H9 (cell line): ENCODE data around the gene FBXO11. TPM values are rescaled to one million over a fixed set of nuclear protein-coding genes. Genes with fewer than 3 reads are reported as not detected.

Source experiments
- DNase-seq: peaks from one replicate; pipeline ENCODE4 v3.0.0-alpha.2; 2017
- H2AFZ ChIP-seq: one replicate; pipeline ENCODE4 v1.6.1; 2013; ENCODE audit warnings: mild to moderate bottlenecking, low read length, control low read depth, moderate library complexity
- H2AK5ac ChIP-seq: 2 replicates; pipeline ENCODE4 v1.6.1; 2013; ENCODE audit warnings: low read length, control low read depth, mixed read lengths; ENCODE audit not compliant: insufficient read length
- H2BK120ac ChIP-seq: one replicate; pipeline ENCODE4 v1.6.1; 2013; ENCODE audit warnings: low read depth, mild to moderate bottlenecking, low read length, control low read depth, inconsistent platforms; ENCODE audit not compliant: poor library complexity, severe bottlenecking
- H2BK12ac ChIP-seq: 2 replicates; pipeline ENCODE4 v1.6.1; 2013; ENCODE audit warnings: low read length, control low read depth, mixed read lengths, low read depth; ENCODE audit not compliant: insufficient read length
- H2BK15ac ChIP-seq: 2 replicates; pipeline ENCODE4 v1.6.1; 2013; ENCODE audit warnings: low read depth, low read length, control low read depth
- H2BK20ac ChIP-seq: one replicate; pipeline ENCODE4 v1.6.1; 2013; ENCODE audit warnings: low read depth, mild to moderate bottlenecking, low read length, control low read depth, inconsistent platforms; ENCODE audit not compliant: poor library complexity, severe bottlenecking
- H2BK5ac ChIP-seq: 2 replicates; pipeline ENCODE4 v1.6.1; 2013; ENCODE audit warnings: low read length, control low read depth, mixed read lengths; ENCODE audit not compliant: insufficient read length
- H3K14ac ChIP-seq: 2 replicates; pipeline ENCODE4 v1.6.1; 2013; ENCODE audit warnings: low read length, control low read depth; ENCODE audit not compliant: insufficient read depth
- H3K18ac ChIP-seq: 2 replicates; pipeline ENCODE4 v1.6.1; 2013; ENCODE audit warnings: low read depth, mild to moderate bottlenecking, mixed read lengths, low read length, control low read depth; ENCODE audit not compliant: insufficient read length
- H3K23ac ChIP-seq: 2 replicates; pipeline ENCODE4 v1.6.1; 2013; ENCODE audit warnings: low read length, control low read depth, mixed read lengths, low read depth; ENCODE audit not compliant: insufficient read length
- H3K23me2 ChIP-seq: 2 replicates; pipeline ENCODE4 v1.6.1; 2013; ENCODE audit warnings: low read depth, mild to moderate bottlenecking, mixed read lengths, low read length, control low read depth; ENCODE audit not compliant: insufficient read length, poor library complexity, severe bottlenecking
- H3K27ac ChIP-seq: 2 replicates; pipeline ENCODE4 v1.5.1; 2013; ENCODE audit warnings: low read length, control low read depth, mixed read lengths, low read depth; ENCODE audit not compliant: insufficient read length
- H3K27me3 ChIP-seq: 2 replicates; pipeline ENCODE4 v1.6.1; 2013; ENCODE audit warnings: low read length, control low read depth, inconsistent platforms; ENCODE audit not compliant: insufficient read depth
- H3K4ac ChIP-seq: 2 replicates; pipeline ENCODE4 v1.6.1; 2013; ENCODE audit warnings: low read depth, mild to moderate bottlenecking, control low read depth, inconsistent platforms, low read length, moderate library complexity
- H3K4me1 ChIP-seq: 2 replicates; pipeline ENCODE4 v1.6.1; 2013; ENCODE audit warnings: low read length, control low read depth, inconsistent platforms; ENCODE audit not compliant: insufficient read depth
- H3K4me2 ChIP-seq: 2 replicates; pipeline ENCODE4 v1.6.1; 2013; ENCODE audit warnings: low read length, control low read depth, mixed read lengths; ENCODE audit not compliant: insufficient read length, insufficient read depth
- H3K56ac ChIP-seq: 2 replicates; pipeline ENCODE4 v1.6.1; 2013; ENCODE audit warnings: low read depth, mild to moderate bottlenecking, mixed read lengths, low read length, control low read depth; ENCODE audit not compliant: insufficient read length
- H3K79me1 ChIP-seq: 2 replicates; pipeline ENCODE4 v1.6.1; 2013; ENCODE audit warnings: low read depth, mild to moderate bottlenecking, moderate library complexity, low read length, control low read depth, inconsistent platforms; ENCODE audit not compliant: insufficient read depth, poor library complexity, severe bottlenecking
- H3K79me2 ChIP-seq: 2 replicates; pipeline ENCODE4 v1.6.1; 2013; ENCODE audit warnings: low read length, control low read depth, inconsistent platforms; ENCODE audit not compliant: insufficient read depth
- H3K9ac ChIP-seq: 2 replicates; pipeline ENCODE4 v1.6.1; 2013; ENCODE audit warnings: low read length, control low read depth, mixed read lengths; ENCODE audit not compliant: insufficient read length; ENCODE audit errors: extremely low read depth
- H3K9me3 ChIP-seq: one replicate; pipeline ENCODE4 v1.6.1; 2013; ENCODE audit warnings: low read depth, low read length, inconsistent platforms; ENCODE audit not compliant: control insufficient read depth
- H3T11ph ChIP-seq: one replicate; pipeline ENCODE4 v1.6.1; 2013; ENCODE audit warnings: mild to moderate bottlenecking, low read length, control low read depth, inconsistent platforms
- H4K20me1 ChIP-seq: one replicate; pipeline ENCODE4 v1.6.1; 2013; ENCODE audit not compliant: control insufficient read depth, insufficient read length, insufficient read depth
- H4K5ac ChIP-seq: 2 replicates; pipeline ENCODE4 v1.6.1; 2013; ENCODE audit warnings: low read depth, mild to moderate bottlenecking, mixed read lengths, low read length, control low read depth; ENCODE audit not compliant: insufficient read length
- H4K8ac ChIP-seq: replicated peaks from 2 replicates; pipeline ENCODE4 v1.6.1; 2013; ENCODE audit warnings: low read length, control low read depth, mixed read lengths, low read depth; ENCODE audit not compliant: insufficient read length
- H4K91ac ChIP-seq: 2 replicates; pipeline ENCODE4 v1.6.1; 2013; ENCODE audit warnings: low read depth, mild to moderate bottlenecking, moderate library complexity, mixed read lengths, low read length, control low read depth; ENCODE audit not compliant: insufficient read length
- H3K27ac Mint-ChIP-seq, 3 experiments: 2 replicates in 2 of 3; 3 replicates in 1 of 3; pipeline ENCODE4 v1.8.0; 2020 to 2021; ENCODE audit warnings: mixed read lengths in 3 of 3, mild to moderate bottlenecking in 1 of 3, moderate library complexity in 1 of 3
- H3K27me3 Mint-ChIP-seq: 2 replicates; pipeline ENCODE4 v1.8.0; 2021; ENCODE audit warnings: low read depth, mild to moderate bottlenecking, moderate library complexity, mixed read lengths
- H3K36me3 Mint-ChIP-seq, 3 experiments: 2 replicates in 2 of 3; 3 replicates in 1 of 3; pipeline ENCODE4 v1.8.0; 2020 to 2021; ENCODE audit warnings: low read depth in 3 of 3, mixed read lengths in 3 of 3; ENCODE audit not compliant: insufficient read depth in 1 of 3
- H3K4me1 Mint-ChIP-seq, 2 experiments: 2 replicates each; pipeline ENCODE4 v1.8.0; 2020; ENCODE audit warnings: mixed read lengths in 2 of 2
- H3K4me3 Mint-ChIP-seq, 2 experiments: 2 replicates in 1 of 2; 3 replicates in 1 of 2; pipeline ENCODE4 v1.8.0; 2020 to 2021; ENCODE audit warnings: mild to moderate bottlenecking in 2 of 2, mixed read lengths in 2 of 2, moderate library complexity in 1 of 2
- H3K9me3 Mint-ChIP-seq, 2 experiments: 2 replicates in 1 of 2; 3 replicates in 1 of 2; pipeline ENCODE4 v1.8.0; 2020; ENCODE audit warnings: mild to moderate bottlenecking in 2 of 2, mixed read lengths in 2 of 2, moderate library complexity in 1 of 2
- WGBS: extraction: QIAGEN DNeasy Blood & Tissue Kit; methylation state at CpG from one replicate; pipeline ENCODE4 v1.1.7; 2013; ENCODE audit warnings: missing lambda C conversion rate, low lambda C conversion rate, mixed read lengths; ENCODE audit not compliant: insufficient read length; ENCODE audit errors: extremely low coverage; 5-methylcytosine and 5-hydroxymethylcytosine counted together
- total RNA-seq: library from RNA; stranded (reverse); gene quantifications from 2 replicates; pipeline ENCODE4 v1.2.1, GENCODE V29; 2021
- TF ChIP-seq, protein P1 (sequence below): fragments of 200-600 bp; sonication (generic); conservative IDR thresholded peaks from 3 replicates; pipeline ENCODE4 v1.8.0; 2021; ENCODE audit warnings: antibody characterized with exemption, mild to moderate bottlenecking

The FBXO11 gene
- total RNA-seq, 1 experiment from 2014 or later, result 68.8 TPM

DNA sequence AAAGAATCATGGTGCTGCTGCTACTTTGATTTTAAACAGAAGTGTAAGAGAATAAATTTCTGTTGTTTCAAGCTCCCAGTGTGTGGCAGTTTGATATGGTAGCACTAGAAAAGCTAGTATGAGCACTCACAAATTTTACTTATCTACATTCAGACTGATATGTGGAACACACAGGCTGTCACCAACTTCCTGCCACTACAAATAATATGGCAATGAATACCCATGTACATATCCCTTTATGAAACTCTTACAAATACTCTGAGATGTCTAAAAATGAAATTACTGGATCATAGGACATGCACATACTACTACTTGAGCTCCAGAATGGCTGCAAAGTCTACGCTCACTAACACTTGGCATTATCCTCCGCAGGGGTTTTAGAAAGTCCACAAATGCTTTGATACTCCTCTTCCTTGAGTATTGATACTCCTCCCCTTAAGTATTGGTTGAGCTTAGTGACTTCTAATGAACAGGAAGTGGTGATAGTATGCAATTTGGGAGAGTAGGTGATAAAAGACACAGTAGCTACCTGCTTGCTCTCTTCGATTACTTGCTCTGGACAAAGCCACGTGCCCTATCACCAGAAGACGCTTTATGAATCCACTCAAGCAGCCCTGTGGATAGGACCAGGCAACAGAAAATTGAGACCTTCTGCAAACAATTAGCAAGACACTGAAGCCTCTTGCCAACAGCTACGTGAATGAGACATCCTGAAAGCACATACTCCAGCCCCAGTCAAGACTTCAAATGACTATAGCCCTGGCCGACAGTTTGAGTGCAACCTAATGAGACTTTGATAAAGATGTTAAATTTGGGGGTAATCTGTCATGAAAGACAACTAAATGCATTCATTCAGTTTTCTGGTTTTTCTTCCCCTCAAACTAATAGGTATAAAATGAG lies 35.4 kb downstream of the FBXO11 start:
- Histone ChIP-seq H2AFZ (no peak overlapping the region), H3K23me2 (no peaks in the 10 kb centered on the region), H4K20me1 (no peaks in the 10 kb centered on the region), H2BK12ac (no peak overlapping the region), H3K27me3 (no peaks in the 10 kb centered on the region), H2BK5ac (no peak overlapping the region), H2BK120ac (no peak overlapping the region), H3K4ac (no peak overlapping the region), H3K9me3 (no peaks in the 10 kb centered on the region), H3K79me1 (peaks cover 6% of the 10 kb centered on the region), H3K79me2 (peaks cover 21% of the 10 kb centered on the region; the same call in 1 of the 2 replicates), H3T11ph (peak overlapping the region; percentile 29), H3K9ac (no peak overlapping the region), H2AK5ac (no peak overlapping the region), H3K56ac (no peak overlapping the region), H2BK15ac (no peak overlapping the region), H4K91ac (no peak overlapping the region), H4K5ac (no peak overlapping the region), H2BK20ac (no peak overlapping the region), H3K14ac (no peak overlapping the region), H4K8ac (no peak overlapping the region), H3K23ac (no peak overlapping the region), H3K18ac (no peak overlapping the region), H3K4me2 (no peak overlapping the region), H3K4me1 (peaks cover 12% of the 10 kb centered on the region), H3K27ac (no peak overlapping the region)
- no peaks in the 10 kb centered on the region for H3K9me3 Mint-ChIP-seq
- H3K4me1 Mint-ChIP-seq, result peaks cover 35 to 52% of the 10 kb centered on the region in 2 experiments
- TF ChIP-seq, protein P1, sequence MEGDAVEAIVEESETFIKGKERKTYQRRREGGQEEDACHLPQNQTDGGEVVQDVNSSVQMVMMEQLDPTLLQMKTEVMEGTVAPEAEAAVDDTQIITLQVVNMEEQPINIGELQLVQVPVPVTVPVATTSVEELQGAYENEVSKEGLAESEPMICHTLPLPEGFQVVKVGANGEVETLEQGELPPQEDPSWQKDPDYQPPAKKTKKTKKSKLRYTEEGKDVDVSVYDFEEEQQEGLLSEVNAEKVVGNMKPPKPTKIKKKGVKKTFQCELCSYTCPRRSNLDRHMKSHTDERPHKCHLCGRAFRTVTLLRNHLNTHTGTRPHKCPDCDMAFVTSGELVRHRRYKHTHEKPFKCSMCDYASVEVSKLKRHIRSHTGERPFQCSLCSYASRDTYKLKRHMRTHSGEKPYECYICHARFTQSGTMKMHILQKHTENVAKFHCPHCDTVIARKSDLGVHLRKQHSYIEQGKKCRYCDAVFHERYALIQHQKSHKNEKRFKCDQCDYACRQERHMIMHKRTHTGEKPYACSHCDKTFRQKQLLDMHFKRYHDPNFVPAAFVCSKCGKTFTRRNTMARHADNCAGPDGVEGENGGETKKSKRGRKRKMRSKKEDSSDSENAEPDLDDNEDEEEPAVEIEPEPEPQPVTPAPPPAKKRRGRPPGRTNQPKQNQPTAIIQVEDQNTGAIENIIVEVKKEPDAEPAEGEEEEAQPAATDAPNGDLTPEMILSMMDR, result no peak
- H3K27ac Mint-ChIP-seq, result peak overlapping the region; percentile 60 to 95 (median 82); a peak in 4 of 7 replicates
- H3K27me3 Mint-ChIP-seq, result no peaks in the 10 kb centered on the region
- no peak for DNase-seq
- no peak overlapping the region for H3K4me3 Mint-ChIP-seq
- no CpG with 5 or more reads among the region's 7 CpGs for WGBS
- H3K36me3 Mint-ChIP-seq, result peaks cover 0 to 3% (median 0%) of the 10 kb centered on the region in 3 experiments; a peak in 2 of 7 replicates
